ENCODE measurements around the gene CD9.

Gene CD9

GRCh38 chr12:6276956-6277620 is 76.9 kb downstream of the CD9 start:
- CTCF ChIA-PET: interaction anchor here (1.0 to 8.5 kb wide), 15 partner anchors 9 to 288 kb away, joined by 3 to 126 read pairs (median 7); no protein-coding TSS in a partner anchor
- peak; percentile 6 for DNase-seq (ENCODE audit: extremely low spot score)
- no peak for TF ChIP-seq CTCF (IDR thresholded peaks at IDR 0.05; ENCODE audit: control extremely low read depth, extremely low read depth, low read depth, missing control alignments)
- POLR2A ChIA-PET: interaction anchor here (1.0 kb wide), 1 partner anchor 10 kb away, joined by 3 read pairs; no protein-coding TSS in a partner anchor

DNA sequence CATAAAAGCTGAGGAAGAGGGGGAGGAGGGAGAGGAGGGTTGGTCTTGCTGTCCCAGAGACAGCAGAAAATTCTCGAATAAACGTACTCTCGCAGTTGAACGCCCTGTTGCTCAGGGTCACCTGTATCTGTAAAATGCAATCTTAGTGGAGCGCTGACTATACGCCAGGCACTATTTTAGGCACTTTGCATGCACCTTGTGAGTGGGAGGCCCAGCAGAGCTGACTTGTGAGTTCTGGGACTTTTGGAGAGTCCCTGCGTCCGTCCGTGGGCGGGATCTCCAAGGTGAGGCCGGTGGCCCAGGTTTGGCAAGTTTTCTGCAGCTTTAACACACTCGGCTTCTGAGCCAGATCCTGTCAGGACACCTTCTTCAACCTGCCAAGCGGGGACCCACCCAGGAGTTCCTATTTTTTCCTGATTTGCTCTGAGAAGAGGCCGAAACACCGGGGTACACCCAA is 77.8 kb downstream of the CD9 start:
- ChIA-PET CTCF (interaction anchor here (0.7 to 8.5 kb wide), 28 partner anchors 8 to 289 kb away, joined by 3 to 126 read pairs (median 5); no protein-coding TSS in a partner anchor), POLR2A (interaction anchor here (1.0 kb wide), 1 partner anchor 11 kb away, joined by 3 read pairs; no protein-coding TSS in a partner anchor)
- DNase-seq (ENCODE audit: extremely low spot score): peak; percentile 68
- no peak for TF ChIP-seq CTCF (IDR thresholded peaks at IDR 0.05; ENCODE audit: control extremely low read depth, extremely low read depth, low read depth, missing control alignments)

DNA sequence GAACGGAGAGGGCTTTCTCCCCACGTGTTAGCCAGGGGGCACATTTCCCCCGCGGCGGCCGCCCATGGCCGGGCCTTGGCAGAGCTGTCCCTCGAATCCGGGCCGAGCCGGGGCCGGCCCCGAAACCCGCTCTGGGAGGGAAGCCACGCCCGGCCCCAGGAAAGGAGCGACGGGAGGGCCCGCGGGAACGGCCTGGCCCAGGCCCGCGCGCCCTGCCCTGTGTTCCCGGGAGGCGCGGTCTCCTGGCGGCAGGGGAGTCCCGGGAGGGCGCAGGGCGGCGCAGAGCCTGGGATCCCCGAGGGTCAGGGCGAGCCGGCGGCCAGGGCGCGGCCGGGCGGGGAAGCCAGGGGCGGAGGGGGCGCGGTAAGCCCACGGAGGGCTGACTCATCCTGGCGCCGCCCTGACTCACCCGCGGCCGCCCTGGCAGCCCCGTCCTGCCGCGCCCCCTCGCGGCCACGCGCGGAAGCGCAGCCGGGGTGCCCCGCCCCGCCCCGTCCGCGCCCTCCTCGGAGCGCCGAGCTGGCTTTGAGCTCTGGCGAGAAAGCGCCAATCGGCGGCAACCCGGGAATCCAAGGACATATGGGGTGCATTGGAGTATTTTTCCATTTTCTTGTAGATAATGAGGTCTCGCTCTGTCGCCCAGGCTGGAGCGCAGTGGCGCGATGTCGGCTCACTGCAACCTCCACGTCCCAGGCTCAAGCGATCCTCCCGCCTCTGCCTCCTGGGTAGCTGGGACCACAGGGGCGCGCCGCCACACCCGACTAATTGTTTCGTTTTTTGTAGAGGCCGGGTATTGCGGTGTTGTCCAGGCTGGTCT is 78.4 kb downstream of the CD9 start:
- ChIA-PET POLR2A (interaction anchor here (1.0 kb wide), 1 partner anchor 11 kb away, joined by 3 read pairs; no protein-coding TSS in a partner anchor), CTCF (interaction anchor here (0.6 to 8.5 kb wide), 52 partner anchors 9 to 290 kb away, joined by 3 to 126 read pairs (median 4); partner anchors contain the start of genes CD9 and VWF)
- TF ChIP-seq CTCF (IDR thresholded peaks at IDR 0.05; ENCODE audit: control extremely low read depth, extremely low read depth, low read depth, missing control alignments): peak; percentile 88
- DNase-seq (ENCODE audit: extremely low spot score): peak; percentile 91

DNA sequence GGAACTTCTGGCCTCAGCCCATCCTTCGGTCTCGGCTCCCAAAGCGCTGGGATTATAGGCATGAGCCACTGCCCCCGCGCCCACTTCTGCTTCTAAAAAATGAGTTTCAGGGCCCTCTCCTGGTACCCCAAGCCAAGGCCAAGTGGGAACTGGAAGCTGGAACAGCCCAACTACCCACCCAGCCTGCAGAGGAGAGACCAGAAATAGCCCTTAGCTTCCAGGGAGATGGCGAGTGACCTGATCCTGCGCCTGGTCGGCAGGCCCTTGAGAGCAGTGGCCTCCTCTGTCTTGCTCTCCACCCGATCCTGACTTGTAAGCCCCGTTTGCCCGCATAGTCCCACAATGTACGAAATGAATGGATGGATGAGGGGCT is 79.0 kb downstream of the CD9 start:
- no peak for TF ChIP-seq CTCF (IDR thresholded peaks at IDR 0.05; ENCODE audit: control extremely low read depth, extremely low read depth, low read depth, missing control alignments)
- DNase-seq (ENCODE audit: extremely low spot score): no peak
- ChIA-PET CTCF (interaction anchor here (0.6 to 8.5 kb wide), 46 partner anchors 8 to 290 kb away, joined by 3 to 126 read pairs (median 4); partner anchors contain the start of genes CD9 and VWF), POLR2A (no interaction called here)

GRCh38 chr12:6279631-6280030 is 79.4 kb downstream of the CD9 start:
- ChIA-PET POLR2A (no interaction called here), CTCF (interaction anchor here (0.8 to 8.5 kb wide), 19 partner anchors 8 to 246 kb away, joined by 3 to 126 read pairs (median 6); no protein-coding TSS in a partner anchor)
- no peak for DNase-seq (ENCODE audit: extremely low spot score)
- no peak for TF ChIP-seq CTCF (IDR thresholded peaks at IDR 0.05; ENCODE audit: control extremely low read depth, extremely low read depth, low read depth, missing control alignments)

DNA sequence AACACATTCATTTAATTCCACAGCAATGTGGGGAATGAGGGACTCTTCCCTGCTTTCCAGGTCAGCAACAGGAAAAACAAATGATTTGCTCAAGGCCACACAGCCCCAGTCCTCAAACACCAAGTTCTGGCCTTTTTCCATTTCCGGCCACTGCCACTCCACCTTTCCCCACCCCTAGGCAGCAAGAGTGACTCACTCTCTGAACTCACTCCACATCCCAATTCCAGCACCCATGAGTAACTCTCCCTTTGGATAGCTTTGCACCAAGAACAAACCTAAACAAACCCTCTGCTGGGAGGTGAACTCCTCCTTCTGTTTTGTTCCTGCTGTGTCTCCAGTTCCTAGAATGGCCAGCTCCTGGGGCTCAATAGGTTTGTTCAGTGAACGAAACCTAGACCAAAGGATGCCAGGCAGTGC is 79.9 kb downstream of the CD9 start:
- no peak for TF ChIP-seq CTCF (IDR thresholded peaks at IDR 0.05; ENCODE audit: control extremely low read depth, extremely low read depth, low read depth, missing control alignments)
- no peak for DNase-seq (ENCODE audit: extremely low spot score)
- CTCF ChIA-PET: interaction anchor here (1.4 to 8.5 kb wide), 9 partner anchors 8 to 246 kb away, joined by 3 to 126 read pairs (median 11); no protein-coding TSS in a partner anchor
- POLR2A ChIA-PET: no interaction called here
